Measurements from ENCODE around the gene IRF9.

IRF9 gene

DNA sequence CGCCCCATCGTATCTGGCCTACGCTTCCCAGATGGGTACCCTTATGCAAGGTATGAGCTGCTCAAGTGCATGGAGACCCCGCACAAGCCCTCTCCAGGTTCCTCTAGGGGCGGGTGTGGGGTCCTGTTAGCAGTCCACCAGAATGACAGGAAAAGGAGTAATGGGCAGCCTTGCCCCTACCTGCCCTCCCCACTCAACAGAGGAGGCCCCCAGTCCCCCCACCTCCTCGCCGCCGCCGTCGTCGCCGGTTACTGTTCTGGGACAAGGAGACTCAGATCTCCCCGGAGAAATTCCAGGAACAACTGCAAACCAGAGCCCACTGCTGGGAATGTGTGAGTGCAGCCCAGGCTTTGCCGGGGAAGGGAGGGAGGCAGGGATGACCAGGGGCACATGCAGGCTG, 16.8 kb downstream of the IRF9 start:
- no peak for DNase-seq (ENCODE audit: low spot score)

DNA sequence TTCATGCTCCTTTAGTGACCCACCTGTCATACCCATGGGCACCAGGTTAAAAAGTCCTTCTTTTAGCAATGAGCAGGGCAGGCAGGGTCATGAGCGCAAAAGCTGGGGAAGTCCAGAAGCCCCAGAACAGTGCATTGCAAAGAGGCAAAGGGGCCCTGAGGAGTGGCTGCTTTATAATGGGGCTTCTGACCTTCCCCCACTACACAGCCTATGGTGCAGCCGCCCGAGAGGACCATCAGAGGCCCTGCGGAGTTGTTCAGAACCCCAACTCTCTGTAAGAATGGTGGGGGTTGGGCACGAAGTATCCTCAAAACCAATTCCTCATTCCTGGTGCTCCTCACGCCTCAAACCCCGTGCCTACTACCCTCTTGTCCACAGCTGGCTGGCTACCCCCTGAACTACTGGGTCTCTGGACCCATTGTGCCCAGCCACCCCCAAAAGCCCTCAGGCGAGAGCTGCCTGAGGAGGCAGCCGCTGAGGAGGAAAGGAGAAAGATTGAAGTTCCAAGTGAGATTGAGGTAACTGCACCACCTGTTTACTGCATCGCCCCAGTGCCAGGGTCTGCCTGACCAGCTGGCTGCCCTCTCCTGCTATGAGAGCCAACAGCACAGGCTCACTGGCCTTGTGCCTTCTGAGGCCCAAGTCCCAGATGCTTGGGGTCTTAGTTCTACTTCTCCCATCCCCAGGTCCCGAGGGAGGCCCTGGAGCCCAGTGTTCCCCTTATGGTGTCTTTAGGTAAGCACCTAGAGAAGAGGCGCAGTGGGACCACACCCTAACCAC, 17.5 kb downstream of the IRF9 start:
- DNase-seq (ENCODE audit: low spot score), result no peak

DNA sequence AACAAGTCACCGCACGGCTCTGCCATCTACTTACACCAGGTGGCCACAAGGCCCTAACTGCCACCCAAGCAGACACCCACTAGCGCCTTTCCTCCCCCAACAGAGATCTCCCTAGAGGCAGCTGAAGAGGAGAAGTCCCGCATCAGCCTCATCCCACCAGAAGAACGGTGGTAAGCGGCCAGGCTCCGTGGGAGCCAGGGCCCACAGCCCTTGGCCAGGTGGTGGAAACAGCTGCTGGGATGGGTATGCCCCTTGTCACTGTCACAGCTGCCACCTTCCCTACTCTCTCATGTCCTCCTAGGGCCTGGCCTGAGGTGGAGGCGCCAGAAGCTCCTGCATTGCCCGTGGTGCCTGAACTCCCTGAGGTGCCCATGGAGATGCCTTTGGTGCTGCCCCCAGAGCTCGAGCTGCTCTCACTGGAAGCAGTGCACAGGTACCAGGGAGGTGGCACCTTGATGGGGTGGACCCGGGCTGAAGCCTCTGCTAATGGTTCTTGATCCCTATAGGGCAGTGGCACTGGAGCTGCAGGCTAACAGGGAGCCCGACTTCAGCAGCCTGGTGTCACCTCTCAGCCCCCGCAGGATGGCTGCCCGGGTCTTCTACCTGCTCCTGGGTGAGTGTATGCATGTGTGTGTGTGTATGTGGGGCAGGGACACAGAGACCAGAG, 18.4 kb downstream of the IRF9 start:
- no peak for DNase-seq (ENCODE audit: low spot score)

GRCh38 chr14:24179961-24180796, 19.1 kb downstream of the IRF9 start:
- no peak for DNase-seq (ENCODE audit: low spot score)

DNA sequence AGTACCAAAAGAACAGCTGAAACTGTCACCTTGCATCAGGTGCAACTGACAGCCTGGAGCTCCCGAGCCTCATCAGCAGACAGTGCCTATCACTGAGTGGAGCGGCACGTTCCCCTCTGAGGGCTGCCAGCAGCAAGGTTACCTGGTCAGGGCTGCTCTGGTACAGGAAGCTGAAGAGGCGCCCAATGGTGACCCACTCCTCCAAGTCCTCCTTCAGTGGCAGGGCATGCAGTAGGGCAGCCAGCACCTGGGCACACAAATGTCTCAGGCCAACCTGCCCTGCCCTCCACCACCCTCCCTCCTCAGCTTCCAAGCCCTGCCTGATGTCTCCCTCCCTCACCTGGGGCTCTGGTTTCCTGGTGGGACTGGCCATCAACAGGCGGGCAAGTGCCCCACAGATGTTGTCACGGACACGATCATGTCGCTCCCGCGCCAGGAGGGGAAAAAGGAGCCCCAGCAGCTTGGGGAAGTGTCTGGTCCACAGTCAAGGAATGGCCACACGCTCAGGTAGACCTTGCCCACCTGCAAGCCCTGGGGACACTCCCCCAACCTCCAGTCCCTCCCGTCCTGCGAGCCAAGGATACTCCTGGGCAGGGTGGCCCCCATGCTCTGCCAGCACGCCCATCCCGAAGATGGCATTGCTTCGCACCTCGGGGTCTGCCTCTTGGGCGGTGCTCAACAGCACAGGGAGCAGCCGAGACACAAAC, 20.5 kb downstream of the IRF9 start:
- DNase-seq (ENCODE audit: low spot score), result no peak

GRCh38 chr14:24182110-24182882, 21.2 kb downstream of the IRF9 start:
- DNase-seq (ENCODE audit: low spot score), result no peak

DNA sequence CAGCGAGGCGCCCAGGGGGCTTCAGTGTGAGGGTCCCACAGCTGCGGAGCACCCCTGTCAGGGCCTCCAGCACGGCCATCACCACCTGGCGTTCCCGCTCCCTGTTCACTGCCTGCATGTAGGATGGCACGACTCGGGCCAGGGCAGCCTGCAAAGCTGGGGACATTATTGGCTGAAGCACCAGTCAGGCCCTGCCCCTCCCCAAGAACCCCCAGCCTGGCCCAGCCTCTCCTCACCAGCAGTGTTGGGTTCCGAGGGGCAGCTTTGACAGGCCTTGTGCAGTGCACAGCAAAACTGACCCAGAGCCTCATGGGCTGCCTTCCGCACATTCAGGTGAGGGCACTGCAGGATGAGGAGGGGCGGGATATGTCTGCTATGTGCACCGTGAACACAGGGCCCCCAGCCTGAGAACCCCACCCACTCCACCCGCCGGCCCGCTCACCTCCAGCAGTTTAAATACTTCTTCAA, 22.0 kb downstream of the IRF9 start:
- no peak for DNase-seq (ENCODE audit: low spot score)

GRCh38 chr14:24184104-24184970, 23.3 kb downstream of the IRF9 start:
- DNase-seq (ENCODE audit: low spot score), result no peak

DNA sequence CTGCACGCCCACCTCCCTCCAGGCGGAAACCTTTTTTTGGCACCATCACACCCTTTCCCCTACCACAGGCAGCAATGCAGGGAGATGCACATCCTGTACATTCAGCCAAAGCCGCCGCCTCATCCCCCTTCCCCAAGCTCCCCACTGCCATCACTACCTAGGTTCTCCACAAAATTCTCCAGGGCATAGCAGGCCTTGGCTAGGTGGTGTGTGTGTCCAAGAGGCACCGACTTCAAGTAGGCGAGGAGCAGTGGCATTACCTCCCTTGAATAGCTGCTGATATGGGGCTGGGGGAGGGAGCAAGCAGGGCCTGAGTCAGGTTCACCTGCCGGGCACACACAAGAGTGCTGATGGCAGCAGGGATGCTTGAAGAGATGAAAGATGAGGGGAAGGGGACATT, 24.0 kb downstream of the IRF9 start:
- DNase-seq (ENCODE audit: low spot score), result no peak

DNA sequence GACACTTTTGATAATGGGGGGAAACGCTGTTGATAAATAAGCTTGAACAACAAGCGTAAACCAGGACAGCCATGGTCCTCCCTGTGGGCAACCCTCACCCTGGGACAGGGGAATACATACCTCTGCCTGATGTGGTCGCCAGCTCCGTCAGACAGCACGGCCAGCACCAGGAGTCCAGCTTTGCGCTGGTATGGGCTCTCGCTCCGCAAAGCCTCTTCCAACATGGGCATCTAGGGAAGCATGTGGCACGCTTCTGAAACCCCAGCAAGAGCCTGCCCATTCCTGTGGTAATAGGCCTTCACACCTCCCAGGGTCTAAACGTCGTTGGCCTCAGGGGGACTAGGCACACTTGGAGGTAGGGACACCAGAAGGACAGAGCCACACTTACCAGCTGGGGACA, 24.7 kb downstream of the IRF9 start:
- no peak for DNase-seq (ENCODE audit: low spot score)

DNA sequence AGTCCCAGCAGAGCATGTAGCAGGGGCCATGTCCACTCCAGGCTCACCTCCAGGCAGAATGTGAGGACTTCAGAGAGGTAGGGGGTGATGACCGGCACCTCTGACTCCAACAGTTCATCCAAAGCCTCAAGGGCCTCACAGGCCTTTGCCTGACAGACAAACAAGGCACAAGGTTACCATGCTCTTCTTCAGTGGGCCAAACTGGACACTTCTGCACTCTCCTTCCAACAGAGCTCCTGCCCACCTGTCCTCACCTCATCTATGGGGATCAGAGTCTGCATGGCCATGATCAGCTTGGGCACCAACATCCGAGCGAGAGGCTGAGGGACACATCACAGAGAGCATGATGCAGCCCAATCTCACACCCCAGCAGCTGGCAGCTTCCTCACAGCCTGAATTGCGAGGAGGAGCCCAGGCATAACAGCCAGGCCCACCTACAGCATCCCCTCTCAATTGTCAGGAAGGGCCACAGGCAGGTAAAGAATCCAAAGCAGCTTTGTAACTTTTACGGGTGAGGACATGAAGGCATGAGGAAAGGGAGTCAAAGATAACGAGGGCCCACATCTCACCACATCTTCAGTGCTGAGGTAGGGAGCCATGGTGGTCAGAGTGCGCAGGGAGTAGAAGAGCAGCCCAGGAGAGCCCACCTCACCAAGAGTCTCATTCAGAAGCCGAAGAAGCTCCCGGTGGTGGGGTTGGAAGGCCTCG, 25.9 kb downstream of the IRF9 start:
- no peak for DNase-seq (ENCODE audit: low spot score)

DNA sequence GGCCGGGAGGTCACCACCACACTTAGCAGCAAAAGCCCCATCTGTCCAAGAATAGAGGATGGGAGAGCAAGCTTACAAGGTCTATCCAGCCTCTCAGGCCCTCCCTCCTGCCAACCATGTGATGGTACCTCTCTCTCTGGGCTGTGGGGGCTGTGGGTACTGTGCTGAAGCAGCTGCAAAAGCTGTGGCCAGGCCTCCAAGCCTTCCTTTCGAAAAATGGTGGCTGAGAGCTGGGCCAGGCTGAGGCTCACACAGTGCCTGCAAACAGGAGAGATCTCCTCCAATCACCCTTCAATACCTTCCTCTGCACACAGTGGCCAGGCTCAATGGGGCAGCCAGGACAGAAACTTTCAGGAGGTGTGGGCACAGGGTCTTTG, 26.5 kb downstream of the IRF9 start:
- no peak for DNase-seq (ENCODE audit: low spot score)

- DNase-seq (ENCODE audit: low spot score), result peak; percentile 97
Observed at GRCh38 chr14:24188251-24189058, 27.4 kb downstream of the IRF9 start, which contains the start of gene IPO4. Gene IPO4 (minus strand): TSS chr14:24188816. CDS start chr14:24188787, 29 bp downstream.

DNA sequence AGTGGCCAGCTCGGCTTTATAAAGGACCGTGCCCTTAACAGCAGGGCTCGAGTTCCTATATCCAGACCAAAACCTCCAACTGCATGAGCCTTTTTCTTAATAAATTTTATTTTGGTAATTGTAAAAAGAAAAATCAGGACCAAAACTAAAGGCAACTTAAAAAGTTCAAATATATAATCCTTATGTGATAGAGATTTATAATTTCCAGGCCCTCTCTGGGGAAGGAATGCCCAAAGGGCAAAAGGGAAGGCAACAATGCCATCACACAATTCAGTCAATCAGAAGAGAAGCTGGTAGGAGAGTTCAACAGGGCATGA, 28.0 kb downstream of the IRF9 start:
- DNase-seq (ENCODE audit: low spot score), result no peak

DNA sequence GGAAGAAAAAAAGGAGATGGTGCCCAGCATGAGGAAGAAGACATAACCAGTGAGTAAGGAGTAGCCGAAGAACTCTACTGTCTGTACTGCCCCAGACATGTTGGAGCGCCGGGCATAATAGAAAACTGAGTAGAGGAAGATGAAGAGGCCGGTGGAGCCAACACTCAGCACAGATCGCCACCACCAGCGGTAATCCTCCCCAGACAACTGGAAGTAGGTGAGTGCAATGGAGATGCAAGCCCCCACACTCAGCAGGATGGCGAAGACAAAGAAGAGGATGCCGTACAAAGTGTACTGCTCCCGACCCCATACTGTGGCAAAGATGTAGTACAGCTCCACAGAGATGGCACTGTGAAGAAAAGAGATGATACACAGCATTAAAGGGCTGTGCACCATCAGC, 28.4 kb downstream of the IRF9 start:
- no peak for DNase-seq (ENCODE audit: low spot score)

DNA sequence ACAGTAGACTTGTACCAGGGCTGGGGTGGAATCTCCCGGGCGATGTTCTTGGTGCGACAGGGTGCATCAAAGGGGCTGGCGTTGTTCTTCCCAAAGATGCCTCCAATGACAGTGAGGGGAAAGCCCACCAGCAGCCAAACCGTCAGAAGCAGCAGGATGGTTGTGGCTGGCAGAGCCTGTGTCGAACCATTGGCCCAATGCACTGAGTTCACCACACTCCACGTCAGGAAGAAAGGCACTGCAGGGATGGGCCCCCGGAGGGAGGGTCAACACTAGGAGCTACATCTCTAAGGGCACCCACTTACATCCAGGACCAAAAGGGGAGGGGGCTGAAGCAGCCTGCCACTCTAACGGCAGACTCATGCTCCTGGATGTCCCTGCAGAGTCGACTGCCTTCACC, 29.4 kb downstream of the IRF9 start:
- DNase-seq (ENCODE audit: low spot score), result no peak

- DNase-seq (ENCODE audit: low spot score), result no peak
Observed at GRCh38 chr14:24192933-24193332, 31.9 kb downstream of the IRF9 start.

- DNase-seq (ENCODE audit: low spot score), result no peak
Observed at GRCh38 chr14:24194186-24194872, 33.3 kb downstream of the IRF9 start.

- no peak for DNase-seq (ENCODE audit: low spot score)
Observed at GRCh38 chr14:24194873-24195185, 33.8 kb downstream of the IRF9 start.

All from LoVo (cell line).